HEK293T (cell line): Measurements from ENCODE around the gene ABCC5.

Experiments
- CTCF ChIA-PET: fragments of 350-600 bp; formaldehyde crosslinking; extraction: SDS; loops from one replicate; lab custom pipeline; 2021; ENCODE audit warnings: antibody characterized with exemption, inconsistent platforms; lab: Yijun Ruan, JAX
- POLR2A ChIA-PET: fragments of 350-600 bp; formaldehyde crosslinking; extraction: SDS; loops from one replicate; lab custom pipeline; 2020; ENCODE audit warnings: antibody characterized with exemption, inconsistent platforms; lab: Yijun Ruan, JAX
- DNase-seq: peaks from one replicate; pipeline ENCODE4 v3.0.0; 2012; ENCODE audit warnings: mixed read lengths; ENCODE audit errors: extremely low spot score
- ARNT ChIP-seq: fragments of 450-650 bp; IDR thresholded peaks from 2 replicates; pipeline ENCODE4 v1.6.1; 2017; ENCODE audit warnings: mild to moderate bottlenecking
- BHLHE40 ChIP-seq: fragments of 450-650 bp; IDR thresholded peaks from 2 replicates; pipeline ENCODE4 v1.6.1; 2016; ENCODE audit warnings: mild to moderate bottlenecking, moderate library complexity, borderline replicate concordance
- CTBP1 ChIP-seq: fragments of 450-650 bp; IDR thresholded peaks from 2 replicates; pipeline ENCODE4 v1.6.1; 2016; ENCODE audit warnings: borderline replicate concordance
- ELF4 ChIP-seq: fragments of 450-650 bp; IDR thresholded peaks from 2 replicates; pipeline ENCODE4 v1.6.1; 2017; ENCODE audit warnings: antibody characterized with exemption
- FOXA1 ChIP-seq: fragments of 450-650 bp; IDR thresholded peaks from 2 replicates; pipeline ENCODE4 v1.6.1; 2016; ENCODE audit warnings: mild to moderate bottlenecking
- FOXK2 ChIP-seq: fragments of 450-650 bp; IDR thresholded peaks from 2 replicates; pipeline ENCODE4 v1.6.1; 2016; ENCODE audit warnings: mild to moderate bottlenecking
- FOXM1 ChIP-seq: fragments of 450-650 bp; IDR thresholded peaks from 2 replicates; pipeline ENCODE4 v1.6.1; 2017; ENCODE audit warnings: mild to moderate bottlenecking, borderline replicate concordance
- HDGF ChIP-seq: fragments of 450-650 bp; IDR thresholded peaks from 2 replicates; pipeline ENCODE4 v1.6.1; 2017; ENCODE audit warnings: antibody characterized with exemption, borderline replicate concordance
- L3MBTL2 ChIP-seq: fragments of 450-650 bp; conservative IDR thresholded peaks from 2 replicates; pipeline ENCODE4 v1.6.1; 2016; ENCODE audit warnings: mild to moderate bottlenecking
- LEF1 ChIP-seq: fragments of 450-650 bp; IDR thresholded peaks from 2 replicates; pipeline ENCODE4 v1.6.1; 2017; ENCODE audit warnings: mild to moderate bottlenecking, borderline replicate concordance
- NFRKB ChIP-seq: fragments of 450-650 bp; IDR thresholded peaks from 2 replicates; pipeline ENCODE4 v1.6.1; 2016; ENCODE audit warnings: mild to moderate bottlenecking, moderate library complexity
- PKNOX1 ChIP-seq: fragments of 450-650 bp; IDR thresholded peaks from 2 replicates; pipeline ENCODE4 v1.6.1; 2016
- SP1 ChIP-seq: fragments of 450-650 bp; IDR thresholded peaks from 2 replicates; pipeline ENCODE4 v1.6.1; 2017
- SUZ12 ChIP-seq: fragments of 450-650 bp; IDR thresholded peaks from 2 replicates; pipeline ENCODE4 v1.6.1; 2016; ENCODE audit warnings: mild to moderate bottlenecking
- TARDBP ChIP-seq: fragments of 450-650 bp; IDR thresholded peaks from 2 replicates; pipeline ENCODE4 v1.6.1; 2016
- ZNF384 ChIP-seq: fragments of 450-650 bp; IDR thresholded peaks from 2 replicates; pipeline ENCODE4 v1.6.1; 2016

Gene ABCC5

DNA sequence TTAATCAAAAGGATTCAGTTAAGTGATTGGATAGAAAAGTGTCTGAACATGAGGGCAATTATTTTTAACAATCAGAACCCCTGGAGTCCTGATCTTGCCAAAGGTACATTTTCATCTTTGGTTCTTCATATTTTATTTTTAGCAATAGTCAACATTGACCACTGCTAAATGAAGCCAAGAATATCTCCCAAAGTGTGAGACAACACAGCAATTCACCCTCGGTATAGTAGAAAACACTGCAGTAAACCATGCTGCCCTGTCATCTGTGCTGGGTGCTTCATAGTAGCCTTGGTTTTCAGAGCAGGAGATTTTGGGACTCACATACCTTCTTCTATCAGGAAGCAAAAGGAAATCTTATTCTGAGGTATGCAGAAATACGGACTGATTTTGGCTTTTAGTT lies 85.8 kb downstream of the ABCC5 start:
- ChIA-PET POLR2A (no interaction called here), CTCF (no interaction called here)
- TF ChIP-seq ARNT: no peak
- TF ChIP-seq FOXA1: no peak
- TF ChIP-seq SP1: no peak
- no peak for TF ChIP-seq ZNF384
- no peak for TF ChIP-seq LEF1
- TF ChIP-seq ELF4: no peak
- TF ChIP-seq NFRKB: no peak
- TF ChIP-seq L3MBTL2: no peak
- TF ChIP-seq FOXM1: no peak
- TF ChIP-seq BHLHE40: no peak
- no peak for TF ChIP-seq SUZ12
- TF ChIP-seq HDGF: no peak
- TF ChIP-seq FOXK2: no peak
- TF ChIP-seq PKNOX1: no peak
- no peak for TF ChIP-seq CTBP1
- no peak for TF ChIP-seq TARDBP
- no peak for DNase-seq

- no peak for DNase-seq
- POLR2A ChIA-PET: no interaction called here
- no peak for TF ChIP-seq ELF4
- TF ChIP-seq TARDBP: no peak
- no peak for TF ChIP-seq SUZ12
- no peak for TF ChIP-seq FOXK2
- no peak for TF ChIP-seq FOXA1
- TF ChIP-seq LEF1: no peak
- CTCF ChIA-PET: no interaction called here
Observed at GRCh38 chr3:183930086-183930485, 87.6 kb downstream of the ABCC5 start.

GRCh38 chr3:183927059-183927458 lies 90.6 kb downstream of the ABCC5 start:
- ChIA-PET POLR2A (no interaction called here), CTCF (no interaction called here)
- DNase-seq: no peak

DNA sequence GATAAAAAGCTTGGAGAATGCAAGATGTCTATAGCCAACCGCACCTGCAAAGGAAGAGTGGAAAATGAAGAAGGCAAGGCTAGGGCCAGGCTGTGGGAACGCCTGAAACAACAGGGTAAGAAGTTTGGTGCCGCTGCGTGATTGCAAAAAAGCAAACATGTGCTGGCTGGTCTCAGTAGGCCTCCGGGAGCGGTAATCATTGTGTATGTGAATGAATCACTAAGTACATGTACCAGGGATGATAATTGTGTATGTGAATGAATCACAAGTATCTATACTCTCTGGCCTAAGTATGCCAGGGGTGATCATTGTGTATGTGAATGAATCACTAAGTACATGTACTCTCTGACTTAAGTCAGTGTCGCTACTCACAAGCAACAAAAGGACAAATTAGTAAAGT lies 92.7 kb downstream of the ABCC5 start:
- TF ChIP-seq FOXK2 (no peak), PKNOX1 (no peak), NFRKB (no peak), BHLHE40 (no peak), ZNF384 (no peak), SUZ12 (no peak), FOXA1 (no peak), ELF4 (no peak), TARDBP (no peak), LEF1 (no peak), ARNT (no peak), HDGF (no peak)
- POLR2A ChIA-PET: no interaction called here
- no peak for DNase-seq
- CTCF ChIA-PET: no interaction called here

More at GRCh38 chr3:183927059-183927458, 90.6 kb downstream of the ABCC5 start:
- TF ChIP-seq FOXK2 (no peak), FOXA1 (no peak), BHLHE40 (no peak), SP1 (no peak), L3MBTL2 (no peak)

DNA sequence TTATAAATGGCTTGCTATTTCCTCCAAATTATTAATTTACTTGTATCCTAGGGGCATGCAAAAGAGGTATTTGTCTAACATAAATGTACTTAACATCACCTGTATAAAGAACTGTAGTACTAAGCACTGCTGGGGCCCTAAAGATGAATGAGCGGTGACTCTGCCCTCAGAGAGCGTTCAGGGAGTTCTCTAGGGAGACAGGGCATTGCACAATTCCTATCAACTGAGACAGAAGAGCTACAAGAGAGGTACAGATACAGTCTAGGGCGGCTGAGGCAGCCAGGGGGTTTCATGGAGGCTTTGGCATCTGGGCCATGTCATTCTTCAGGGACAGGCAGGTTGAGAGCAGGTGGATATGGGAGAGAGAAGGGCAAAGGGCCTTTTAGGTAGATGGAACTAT lies 93.1 kb downstream of the ABCC5 start:
- TF ChIP-seq PKNOX1 (no peak), FOXM1 (no peak), HDGF (no peak), FOXA1 (no peak), BHLHE40 (no peak)
- ChIA-PET CTCF (no interaction called here), POLR2A (no interaction called here)
- DNase-seq: no peak

DNA sequence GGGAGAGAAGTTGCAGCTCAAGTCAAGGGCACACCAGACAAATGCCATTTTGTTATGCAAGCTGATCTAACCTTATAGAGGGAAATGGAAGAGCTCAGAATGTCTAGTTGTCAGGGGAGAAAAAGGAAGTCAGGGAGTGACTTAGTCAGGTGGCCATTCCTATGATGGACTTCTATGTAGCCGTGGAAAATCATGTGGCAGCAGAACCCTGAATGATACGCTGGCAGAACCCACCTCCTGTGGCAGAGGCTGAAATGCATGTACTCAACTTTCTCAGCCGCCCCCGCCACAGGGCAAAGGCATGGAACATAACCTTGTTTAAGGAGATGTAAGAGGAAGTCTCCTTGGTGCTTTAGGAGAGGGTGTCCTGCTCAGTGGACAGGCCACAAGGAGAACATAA lies 95.3 kb downstream of the ABCC5 start:
- POLR2A ChIA-PET: no interaction called here
- CTCF ChIA-PET: no interaction called here
- TF ChIP-seq SP1 (no peak), ELF4 (no peak), FOXA1 (no peak), BHLHE40 (no peak), NFRKB (no peak), ARNT (no peak), FOXM1 (no peak), CTBP1 (no peak), L3MBTL2 (no peak), PKNOX1 (no peak), HDGF (no peak), LEF1 (no peak)
- no peak for DNase-seq

DNA sequence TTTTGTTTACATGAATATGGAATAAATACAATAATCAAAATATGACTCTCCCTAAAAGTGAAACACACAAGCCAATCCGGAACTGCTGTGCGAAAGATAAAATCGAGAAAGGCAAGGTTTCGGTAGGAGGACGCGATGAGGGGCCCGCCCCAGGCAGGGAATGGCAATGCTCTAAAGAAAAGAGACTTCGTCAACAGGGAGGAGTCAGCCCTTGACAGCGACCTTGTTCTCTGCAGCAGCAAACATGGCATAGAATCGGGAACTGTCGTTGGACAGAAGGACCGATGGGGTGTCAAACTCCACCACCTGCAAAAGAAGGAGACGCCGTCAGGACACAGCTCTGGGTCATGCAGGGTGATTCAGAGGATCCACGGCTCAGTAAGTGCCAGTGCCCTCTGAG lies 96.6 kb downstream of the ABCC5 start:
- no peak for DNase-seq
- TF ChIP-seq PKNOX1 (no peak), NFRKB (no peak), ELF4 (no peak), FOXA1 (no peak), LEF1 (no peak), FOXK2 (no peak), L3MBTL2 (no peak), SP1 (no peak), ZNF384 (no peak), ARNT (no peak), FOXM1 (no peak), CTBP1 (no peak), TARDBP (no peak)
- ChIA-PET POLR2A (no interaction called here), CTCF (no interaction called here)
